Activated CD4-positive, alpha-beta T cell treated with anti-CD3 and anti-CD28 coated beads, Interleukin-2, amount 50 U/mL, for 4 hours (primary cell): Measurements from ENCODE around the gene NSD1.

Source experiments
- DNase-seq, 2 experiments: peaks; one replicate each; pipeline ENCODE4 v3.0.0-alpha.2; 2020

NSD1 gene

DNA sequence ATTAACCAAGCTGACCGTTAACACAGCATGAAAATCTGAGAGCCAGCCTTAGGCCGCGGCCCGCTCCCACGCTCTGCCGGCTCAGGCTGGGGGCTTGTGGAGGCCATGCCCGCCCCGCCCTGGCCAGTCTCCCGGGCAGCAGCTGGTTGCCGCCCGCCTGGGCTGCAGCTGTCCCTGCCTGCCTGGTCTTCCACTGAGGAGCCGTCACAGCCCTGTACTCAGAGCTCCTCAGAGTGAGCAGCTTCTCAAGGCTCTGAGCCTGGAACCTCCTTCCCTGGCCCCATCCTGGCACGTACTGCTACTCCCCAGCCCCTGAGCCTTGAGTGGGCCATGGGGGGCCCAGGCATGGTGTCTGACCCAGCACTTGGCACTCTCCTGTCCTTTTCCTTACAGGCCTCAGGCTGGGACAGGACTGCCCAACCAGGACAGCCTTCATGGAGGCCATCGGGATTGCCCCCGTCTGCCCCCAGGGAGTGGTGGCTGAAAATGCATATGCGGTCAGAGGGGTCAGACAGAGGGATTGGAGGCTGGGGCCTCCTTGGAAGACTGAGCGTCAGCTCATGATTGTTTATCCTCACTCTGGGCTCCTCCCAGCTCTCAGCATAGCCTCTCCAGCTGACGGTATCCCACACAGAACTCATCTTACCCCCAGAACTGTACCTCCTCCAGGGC, 35.0 kb upstream of the NSD1 start:
- no peak for DNase-seq

DNA sequence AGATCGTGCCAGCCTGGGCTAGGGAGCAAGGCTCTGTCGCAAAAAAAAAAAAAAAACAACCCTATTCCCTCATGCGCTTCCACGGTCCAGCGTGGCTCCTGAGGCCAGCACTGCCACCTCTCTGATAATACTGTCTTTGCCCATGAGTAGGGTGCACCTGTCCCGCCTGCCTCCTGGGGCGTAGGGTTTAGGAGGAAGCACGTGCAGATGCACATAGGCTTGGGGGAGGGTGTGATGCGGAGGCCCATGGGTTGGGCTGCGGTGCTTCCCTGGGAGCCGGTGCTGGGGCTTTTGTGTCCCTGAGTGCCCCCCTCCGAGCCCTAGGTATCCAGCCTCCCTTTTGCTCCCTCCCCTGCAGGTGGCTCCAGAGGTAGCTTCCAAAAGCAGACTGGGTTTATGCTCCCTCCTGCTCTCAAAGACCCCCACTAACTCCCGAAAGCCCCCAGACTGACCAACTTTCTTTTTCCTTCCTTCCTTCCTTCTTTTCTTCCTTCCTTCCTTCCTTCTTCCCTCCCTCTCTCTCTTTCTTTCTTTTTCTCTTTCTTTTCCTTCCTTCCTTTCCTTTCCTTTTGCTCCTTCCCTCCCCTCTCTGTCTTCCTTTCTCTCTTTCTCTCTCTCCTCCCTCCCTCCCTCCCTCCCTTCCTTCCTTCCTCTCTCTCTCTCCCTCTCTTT, 34.0 kb upstream of the NSD1 start:
- no peak for DNase-seq

DNA sequence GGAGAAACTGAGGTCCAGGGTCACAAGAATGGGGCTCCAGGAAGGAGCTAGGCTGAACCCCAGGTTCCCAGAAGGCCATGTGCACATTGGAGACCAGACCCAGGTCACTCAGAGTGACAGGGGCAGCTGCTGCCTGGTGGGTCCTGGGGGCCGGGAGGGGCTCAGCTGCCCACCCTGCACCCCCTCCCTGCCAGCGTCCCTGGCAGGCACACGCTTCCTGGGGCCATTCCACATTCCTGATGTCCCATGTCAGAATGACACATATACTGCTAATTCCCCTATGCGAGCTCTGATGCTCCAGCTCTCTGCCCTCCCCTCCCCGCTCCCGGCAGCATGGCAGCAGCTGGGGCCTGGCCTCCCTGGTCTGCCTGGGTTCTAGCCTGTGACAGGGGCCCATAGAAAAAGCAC, 32.9 kb upstream of the NSD1 start:
- no peak for DNase-seq

DNA sequence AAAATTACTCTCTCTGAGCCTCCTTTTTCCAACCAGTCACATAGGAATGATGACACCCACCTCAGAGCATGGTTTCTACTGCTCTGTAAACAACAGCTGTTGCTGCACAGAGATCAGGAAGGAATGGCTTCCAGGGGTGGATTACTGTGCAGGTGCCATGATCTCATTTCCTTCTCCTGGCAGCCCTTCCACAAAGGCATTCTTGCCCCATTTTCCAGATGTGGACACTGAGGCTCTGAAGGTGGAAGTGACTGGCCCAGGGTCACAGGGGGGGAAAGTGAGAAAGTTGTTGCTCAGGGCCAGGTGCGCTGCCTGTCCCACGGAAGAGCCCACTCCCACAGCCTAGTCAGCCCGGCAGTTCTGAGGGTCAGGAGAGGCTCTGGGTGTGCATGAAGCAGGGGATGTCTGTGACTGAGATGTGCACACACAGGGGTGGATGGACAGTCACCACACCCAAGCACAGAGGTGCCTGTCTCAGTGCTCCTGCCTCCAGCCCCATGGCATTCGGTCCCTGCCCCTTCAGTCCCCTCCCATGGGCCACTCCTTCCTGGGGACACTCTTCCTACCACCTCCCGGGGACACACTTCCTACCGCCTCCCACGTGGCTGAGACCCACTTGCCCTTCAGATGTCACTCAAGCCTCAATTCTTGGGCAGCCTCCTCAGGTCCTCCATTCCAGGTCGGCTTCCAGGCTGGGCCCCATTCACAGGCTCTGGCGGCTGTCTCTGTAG, 29.9 kb upstream of the NSD1 start:
- DNase-seq: no peak

DNA sequence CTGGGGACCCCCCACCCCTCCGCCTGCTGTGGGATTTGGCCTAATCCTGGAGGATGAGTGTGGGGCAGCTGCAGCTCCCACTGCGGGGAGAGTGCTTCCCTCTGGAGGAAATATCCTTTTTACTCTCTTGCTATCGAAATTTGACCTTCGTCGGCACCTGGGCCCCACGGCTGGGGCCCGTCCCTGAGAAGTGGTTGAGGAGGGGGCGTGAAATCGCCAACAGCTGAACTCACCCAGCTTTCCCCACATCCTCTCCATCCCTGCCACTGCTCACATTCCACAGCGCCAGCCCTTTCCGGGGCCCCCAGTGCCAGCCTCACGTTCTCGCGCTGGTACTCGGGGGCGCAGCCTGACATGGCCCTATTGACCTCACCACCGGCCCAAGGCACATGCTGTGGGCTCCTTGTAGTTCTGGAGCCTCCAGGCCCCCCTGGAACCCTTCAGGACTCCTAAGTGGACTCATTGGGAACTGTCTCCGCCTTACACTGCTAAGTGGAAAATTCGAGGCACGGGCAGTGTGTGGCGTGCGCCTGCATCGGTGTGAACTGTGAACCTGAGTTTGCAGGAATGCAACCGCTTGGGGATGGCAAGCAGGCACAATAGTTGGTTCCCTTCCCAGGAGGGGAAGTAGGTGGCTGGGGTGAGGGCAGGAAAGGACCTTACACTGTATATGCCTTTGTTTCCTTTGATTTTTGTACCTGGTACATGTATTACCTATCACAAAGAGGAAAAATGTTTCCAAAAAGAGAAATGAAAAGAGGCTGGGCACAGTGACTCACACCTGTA, 27.7 kb upstream of the NSD1 start:
- no peak for DNase-seq

DNA sequence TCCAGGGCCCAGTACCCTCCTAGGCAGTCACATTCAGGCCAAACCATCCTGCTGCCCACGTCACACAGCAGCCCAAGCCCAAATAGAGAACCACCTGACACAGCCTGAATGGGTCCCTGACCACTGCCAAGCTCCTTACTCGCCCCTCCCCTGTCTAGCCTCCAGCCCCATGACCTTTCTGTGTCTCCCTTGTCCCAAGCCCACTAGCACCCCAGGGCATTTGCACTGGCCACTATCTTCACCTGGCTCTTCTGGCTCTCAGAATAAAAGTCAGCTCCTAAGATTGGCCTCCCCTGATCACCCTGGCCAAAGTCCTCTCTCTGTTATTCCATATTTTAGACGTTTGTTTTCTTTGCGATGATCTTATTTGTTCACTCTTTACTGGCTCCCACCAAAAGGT, 26.4 kb upstream of the NSD1 start:
- DNase-seq: no peak

DNA sequence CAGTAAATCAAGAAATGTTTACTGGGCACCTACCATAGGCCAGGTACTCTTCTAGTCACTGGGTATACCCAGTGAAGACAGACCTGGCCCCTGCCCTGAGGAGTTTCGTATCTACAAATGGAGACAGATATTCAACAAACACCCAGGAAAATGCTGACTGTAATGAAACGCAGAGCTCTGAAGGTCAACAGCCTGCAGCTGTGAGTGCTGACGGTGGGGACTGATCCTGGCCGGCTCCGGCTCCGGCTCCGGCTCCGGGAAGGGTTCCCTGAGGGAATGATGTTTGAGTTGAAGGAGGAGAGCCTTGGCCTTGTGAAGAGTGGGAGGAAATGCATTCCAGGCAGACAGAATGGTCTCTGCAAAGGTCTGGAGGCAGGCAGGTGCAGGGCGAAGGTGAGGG, 23.8 kb upstream of the NSD1 start:
- DNase-seq: no peak

DNA sequence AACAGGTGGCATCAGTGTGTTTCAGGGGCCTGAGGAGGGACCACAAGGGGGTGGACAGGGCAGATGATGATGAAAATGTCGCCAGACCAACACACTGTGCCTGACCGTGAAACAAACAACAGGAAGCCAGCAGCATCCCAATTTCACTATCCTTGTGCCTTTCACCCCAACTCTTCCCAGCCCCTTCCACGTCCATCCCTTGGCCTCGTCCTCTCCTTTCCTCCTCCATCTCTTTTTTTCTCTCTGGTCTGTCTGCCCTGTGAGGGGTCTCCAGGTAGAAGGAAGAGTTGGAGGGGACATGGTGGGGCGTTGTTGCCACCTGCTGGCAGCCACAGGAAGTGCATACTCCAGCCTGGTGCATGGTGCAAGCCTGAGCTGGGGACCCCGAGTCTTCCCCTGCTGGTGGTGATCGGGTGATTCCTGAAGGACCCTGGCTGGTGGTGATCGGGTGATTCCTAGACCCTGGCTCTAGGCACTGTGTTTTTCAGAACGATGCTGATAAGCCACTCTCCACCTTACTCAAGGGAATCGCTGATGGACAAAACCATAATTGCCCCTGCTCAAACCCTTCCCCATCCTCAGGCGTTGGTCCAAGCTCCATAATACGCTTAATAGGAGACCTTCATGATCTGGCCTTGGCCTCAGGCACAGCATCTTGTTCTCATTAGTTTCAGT, 21.7 kb upstream of the NSD1 start:
- DNase-seq: peak; percentile 42 to 54

DNA sequence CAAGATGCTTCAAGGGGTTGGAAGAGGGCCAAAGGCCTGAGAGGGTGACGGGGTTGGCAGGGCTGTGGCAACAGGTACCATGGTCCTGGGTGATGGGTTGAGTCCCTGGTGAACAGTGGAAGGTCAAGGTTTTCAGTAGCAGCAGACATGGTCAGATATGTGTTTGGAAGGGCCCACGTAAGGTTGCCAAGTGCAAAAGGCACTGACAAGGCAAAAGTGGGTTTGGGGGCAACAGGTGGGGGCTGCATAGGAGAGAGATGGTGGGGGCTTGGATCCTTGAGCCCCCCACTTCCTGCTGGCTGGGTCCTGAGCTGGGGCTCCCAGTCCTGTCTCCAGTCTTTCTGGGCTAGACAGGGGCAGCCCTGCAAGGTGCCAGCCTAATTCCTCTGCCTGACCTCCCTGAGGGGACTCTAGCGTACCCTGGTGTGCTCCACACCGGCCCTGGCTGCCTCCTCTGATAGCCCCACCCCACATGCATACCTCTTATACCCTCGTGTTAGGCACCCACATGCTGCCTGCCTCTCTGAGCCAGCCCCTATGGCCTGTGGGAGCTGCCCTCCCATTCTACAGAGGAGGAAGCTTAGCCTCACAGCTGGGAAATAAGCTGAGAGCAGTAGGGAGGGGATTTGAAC, 20.9 kb upstream of the NSD1 start:
- no peak for DNase-seq

DNA sequence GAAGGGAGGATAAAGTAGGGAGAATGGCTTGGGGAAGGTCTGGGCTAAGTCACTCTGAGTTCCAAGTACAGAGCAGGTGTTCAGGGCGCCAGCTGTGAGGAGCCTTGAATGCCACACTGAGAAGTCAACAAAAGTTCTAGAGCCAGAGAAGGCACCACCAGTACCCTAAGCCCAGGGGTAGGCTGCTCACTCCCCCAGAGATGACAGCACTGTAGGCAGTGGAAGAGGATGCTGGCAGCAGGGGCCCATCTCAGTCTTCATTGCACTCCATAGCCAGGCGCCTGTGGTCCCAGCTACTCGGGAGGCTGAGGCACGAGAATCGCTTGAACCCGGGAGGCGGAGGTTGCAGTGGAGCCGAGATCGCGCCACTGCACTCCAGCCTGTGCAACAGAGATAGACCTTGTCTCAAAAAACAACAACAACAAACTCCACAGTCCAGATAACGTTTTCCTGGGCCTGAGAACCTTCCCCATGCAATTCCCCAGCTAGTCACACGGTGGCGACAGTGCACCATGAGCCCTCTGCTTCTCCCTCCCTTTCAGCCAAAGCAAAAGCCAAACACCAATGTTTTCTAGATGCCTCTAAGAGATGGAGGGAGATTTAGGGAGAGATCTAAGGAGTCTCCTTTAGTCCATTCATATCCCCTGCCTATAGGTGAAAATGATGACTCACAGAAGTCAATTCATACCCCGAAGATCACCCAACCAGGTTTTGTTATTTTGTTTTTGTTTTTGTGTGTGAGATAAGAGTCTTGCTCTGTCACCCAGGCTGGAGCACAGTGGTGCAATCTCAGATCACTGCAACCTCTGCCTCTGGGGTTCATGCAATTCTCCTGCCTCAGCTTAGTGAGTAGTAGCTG, 19.8 kb upstream of the NSD1 start:
- peak; percentile 73 to 80 for DNase-seq

DNA sequence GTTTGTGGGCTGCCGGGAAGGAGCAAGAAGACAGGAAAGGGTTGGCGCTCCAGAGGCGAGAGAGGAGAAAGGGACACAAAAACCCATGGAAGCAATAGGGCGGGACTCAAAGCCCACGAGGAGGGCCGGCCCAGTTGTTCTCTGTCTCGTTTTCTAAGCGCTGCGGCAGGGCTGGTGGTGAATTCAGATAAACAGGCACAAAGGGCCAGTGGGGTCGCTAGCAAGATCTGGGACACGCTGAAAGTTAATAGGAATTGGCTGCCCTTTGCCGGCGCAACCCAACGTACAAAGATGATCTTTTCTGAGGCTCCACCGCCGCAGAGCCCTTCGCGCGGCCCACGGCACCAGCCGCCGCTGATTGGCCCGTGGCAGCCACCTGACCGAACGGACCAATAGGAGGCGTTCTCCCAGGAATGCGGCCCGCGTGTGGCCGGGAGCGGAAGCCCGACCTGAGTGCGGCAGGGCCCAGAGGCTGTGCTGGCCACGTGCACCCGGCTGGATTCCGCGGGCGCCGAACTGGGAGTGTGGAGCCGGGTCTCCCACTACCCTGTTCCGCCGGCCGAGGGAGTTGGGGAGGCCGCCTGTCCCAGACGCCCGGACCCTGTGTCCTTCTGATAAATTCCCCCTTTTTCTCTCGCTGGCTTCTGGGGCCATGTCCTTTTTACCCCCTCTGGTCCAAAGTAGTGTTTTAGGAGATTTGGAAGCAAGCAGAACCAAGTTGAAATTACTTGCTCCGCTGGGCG, 16.8 kb upstream of the NSD1 start:
- DNase-seq: peak; percentile 76 to 82

DNA sequence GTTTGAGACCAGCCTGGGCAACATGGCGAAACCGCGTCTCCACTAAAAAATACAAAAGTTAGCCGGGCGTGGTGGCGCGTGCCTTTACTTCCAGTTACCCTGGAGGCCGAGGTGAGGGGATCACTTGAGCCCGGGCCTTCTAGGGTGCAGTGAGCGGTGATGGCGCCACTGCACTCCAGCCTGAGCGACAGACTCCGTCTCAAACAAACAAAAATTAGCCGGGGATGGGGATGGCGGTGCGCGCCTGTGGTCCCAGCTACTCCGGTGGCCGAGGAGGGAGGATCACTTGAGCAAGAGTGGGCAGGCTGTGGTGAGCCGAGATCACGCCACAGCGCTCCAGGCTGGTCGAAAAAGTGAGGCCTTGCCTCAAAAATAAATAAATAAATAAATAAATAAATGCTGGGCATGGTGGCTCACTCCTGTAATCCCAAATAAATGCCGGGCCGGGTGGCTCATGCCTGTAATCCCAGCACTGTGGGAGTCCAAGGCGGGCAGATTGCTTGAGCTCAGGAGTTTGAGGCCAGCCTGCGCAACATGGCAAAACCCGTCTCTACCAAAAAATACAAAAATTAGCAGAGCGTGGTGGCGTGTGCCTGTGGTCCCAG, 16.0 kb upstream of the NSD1 start:
- DNase-seq: no peak

DNA sequence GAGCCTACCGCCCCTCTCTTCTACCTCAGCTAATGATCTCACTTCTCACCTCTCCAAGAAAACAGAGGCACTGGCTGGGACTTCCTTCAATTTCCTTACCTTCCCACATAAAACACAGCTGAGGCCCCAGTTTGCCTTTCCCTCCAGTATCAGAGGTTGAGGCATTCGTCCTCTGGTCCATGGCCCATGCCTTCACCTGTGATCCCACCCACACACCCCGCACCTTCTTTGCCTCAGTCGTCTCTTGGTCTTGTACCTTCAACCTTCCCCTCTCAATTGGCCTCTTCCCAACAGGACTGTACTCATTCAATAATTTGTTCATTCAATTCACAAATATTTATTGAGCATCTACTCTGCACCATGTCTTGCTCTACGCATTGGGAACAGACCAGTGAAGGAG, 11.0 kb upstream of the NSD1 start:
- no peak for DNase-seq

DNA sequence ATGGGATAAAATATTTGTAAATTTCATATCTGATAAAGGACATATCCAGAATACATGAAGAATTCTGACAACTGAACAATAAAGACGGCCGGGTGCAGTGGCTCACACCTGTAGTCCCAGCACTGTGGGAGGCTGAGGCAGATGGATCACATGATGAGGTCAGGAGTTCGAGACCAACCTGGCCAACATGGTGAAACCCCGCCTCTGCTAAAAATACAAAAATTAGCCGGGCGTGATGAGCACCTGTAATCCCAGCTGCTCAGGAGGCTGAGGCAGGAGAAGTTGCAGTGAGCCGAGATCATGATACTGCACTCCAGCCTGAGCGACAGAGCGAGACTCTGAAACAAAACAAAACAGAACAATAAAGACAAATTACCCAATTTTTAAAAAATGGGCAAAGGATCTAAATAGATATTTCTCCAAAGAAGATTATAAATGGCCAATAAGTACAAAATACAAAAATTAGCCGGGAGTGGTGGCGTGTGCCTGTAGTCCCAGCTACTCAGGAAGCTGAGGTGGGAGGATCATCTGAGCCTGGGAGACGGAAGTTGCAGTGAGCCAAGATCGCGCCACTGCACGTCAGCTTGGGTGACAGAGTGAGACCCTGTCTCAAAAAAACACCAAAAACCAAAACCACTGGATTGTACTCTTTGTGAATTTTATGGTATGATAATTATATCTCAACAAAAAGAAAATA, 9.6 kb upstream of the NSD1 start:
- no peak for DNase-seq

DNA sequence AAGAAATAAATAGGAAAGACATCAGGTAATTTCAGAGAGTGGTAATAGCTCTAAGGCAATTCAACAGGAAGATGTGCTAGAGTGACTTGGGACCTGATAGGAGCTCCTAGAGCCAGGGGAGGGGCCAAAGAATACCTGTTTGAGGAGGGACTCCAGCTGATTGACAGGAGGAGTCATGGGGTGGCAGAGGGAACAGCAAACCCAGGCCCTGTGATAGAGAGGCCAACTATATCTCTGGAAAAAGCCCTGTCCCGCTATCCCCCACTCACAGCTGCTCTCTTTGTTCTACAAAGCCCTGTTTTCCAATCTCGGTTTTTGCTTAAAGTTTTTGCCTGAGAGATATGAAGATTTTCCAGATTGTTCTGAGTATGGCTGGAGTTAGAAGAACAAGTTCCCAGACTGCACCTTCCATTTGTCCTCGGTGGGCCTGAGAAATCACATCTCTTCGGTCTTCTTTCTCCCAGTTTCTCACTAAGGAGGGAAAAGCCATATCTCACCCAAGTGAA, 9.0 kb upstream of the NSD1 start:
- no peak for DNase-seq

DNA sequence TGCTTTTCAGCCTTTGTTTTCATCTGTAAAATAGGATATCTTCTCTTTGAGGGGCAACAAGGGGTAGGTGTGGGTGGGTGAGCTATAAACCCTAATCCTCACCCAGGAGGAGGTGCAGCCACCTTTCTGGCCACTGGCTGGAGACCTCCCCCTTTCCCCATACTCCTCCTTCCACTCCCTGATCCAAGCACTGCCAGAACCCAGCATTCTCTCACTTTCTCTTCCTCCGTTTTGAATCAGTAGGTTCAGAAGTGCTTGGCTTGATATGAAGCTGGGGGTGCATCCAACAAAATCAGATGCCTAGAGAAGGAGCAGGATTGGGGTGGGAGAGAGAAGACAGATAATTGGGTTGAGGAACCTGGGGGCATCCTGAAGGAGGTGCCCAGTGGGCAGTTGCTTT, 6.8 kb upstream of the NSD1 start:
- no peak for DNase-seq

DNA sequence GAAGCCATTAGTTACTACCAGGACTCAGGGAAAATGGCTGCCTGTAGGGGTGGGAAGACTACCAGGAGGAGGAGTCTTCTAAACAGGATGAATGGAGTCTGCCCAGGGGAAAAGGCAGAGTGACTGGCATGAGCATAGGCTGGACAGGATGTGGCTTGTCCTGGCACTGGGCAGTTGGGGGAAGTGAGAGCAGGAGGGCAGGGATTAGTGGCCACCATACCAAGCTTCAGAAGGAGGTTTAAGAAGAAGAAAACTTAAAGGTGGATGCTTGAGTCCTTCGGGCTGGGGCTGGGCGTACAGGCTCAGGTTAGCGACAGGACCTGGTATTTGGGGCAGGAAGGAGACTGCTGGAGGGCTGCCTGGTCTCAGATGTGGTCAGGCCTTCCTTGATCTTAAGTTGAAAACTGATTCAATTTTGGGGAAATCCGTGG, 5.0 kb upstream of the NSD1 start:
- no peak for DNase-seq

DNA sequence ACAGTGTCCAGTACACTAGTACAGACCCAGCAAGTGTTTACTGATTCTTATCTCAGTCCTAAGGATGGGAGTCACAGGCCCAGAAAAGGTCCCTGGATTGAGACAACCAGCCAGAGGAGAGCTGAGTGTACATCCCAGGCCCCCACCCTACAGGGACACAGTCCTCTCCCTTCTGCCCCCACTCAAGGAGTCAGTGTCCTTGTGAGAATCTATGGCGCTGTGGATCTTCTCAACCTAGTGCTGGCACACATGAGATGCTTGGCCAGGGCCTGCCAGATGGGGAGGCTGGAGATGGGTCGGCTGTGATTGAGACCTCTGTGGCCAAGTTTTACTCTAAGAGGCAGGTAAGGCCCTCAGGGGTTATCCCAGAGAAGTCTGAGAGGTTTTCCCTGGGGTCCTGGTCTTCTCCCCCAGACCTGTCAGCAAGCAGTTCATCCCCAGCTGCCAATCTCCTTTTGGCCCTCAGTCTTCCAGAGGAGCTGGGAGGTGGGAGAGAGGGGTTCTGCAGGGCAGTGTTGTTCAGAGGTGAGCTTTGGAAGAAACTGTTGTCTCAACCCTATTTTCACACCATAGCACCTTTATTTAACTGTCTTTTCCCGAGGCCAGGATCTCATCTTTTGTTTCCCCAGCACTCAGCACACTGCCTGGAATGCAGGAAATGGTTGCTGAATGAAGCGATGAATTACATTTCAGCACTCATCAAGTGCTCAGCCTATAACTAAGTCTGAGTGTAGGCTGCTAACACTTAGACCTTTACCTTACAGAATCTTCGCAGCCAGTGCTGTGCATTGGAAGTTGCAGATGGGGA, 3.2 kb upstream of the NSD1 start:
- no peak for DNase-seq

DNA sequence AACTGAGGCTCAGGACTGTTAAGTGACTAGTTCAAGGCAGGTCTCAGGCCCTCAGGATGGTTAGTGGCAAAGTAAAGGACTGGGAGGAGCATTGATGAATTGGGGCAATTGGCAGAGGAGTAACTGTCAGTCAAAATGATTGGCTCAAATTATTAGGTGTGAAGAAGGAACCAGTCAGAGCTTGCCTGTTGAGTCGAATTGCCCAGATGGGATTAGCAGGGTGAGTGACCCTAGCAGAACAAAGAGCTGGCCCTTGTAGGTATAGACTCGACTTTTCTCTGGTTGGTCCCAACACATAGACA, 2.6 kb upstream of the NSD1 start:
- no peak for DNase-seq
